OCI-LY3 (cell line): ENCODE measurements around the gene CFB.
"Not testable (repeated sequence)": the region's sequence is repeated elsewhere in the genome, so short reads cannot be mapped to it uniquely, and the experiment has no call there.

Experiments
- H2AFZ ChIP-seq: fragments of 200-600, 300-600 bp; shearing (Covaris generic); 2 replicates; pipeline ENCODE4 v1.6.0; 2014; ENCODE audit warnings: antibody characterized with exemption, low read depth, low read length
- H3K27ac ChIP-seq: fragments of 200-600, 300-600 bp; sonication (generic); 2 replicates; pipeline ENCODE4 v1.5.1; 2014; ENCODE audit warnings: mild to moderate bottlenecking, low read length, moderate library complexity, mixed read lengths
- H3K27me3 ChIP-seq: fragments of 200-600, 300-600 bp; sonication (generic); 2 replicates; pipeline ENCODE4 v1.6.1; 2014; ENCODE audit warnings: low read depth, low read length, mixed read lengths
- H3K36me3 ChIP-seq: fragments of 200-600, 300-600 bp; sonication (generic); replicated peaks from 2 replicates; pipeline ENCODE3; 2014; ENCODE audit warnings: low read depth, low read length, mixed read lengths
- H3K4me1 ChIP-seq: fragments of 300-600, 200-600 bp; sonication (generic); 2 replicates; pipeline ENCODE4 v1.6.1; 2014; ENCODE audit warnings: low read length, mixed read lengths
- H3K4me2 ChIP-seq: fragments of 200-600, 300-600 bp; sonication (generic); 2 replicates; pipeline ENCODE4 v1.6.1; 2014; ENCODE audit warnings: low read length, mixed read lengths
- H3K4me3 ChIP-seq: fragments of 300-600, 200-600 bp; sonication (generic); 2 replicates; pipeline ENCODE4 v1.5.1; 2014; ENCODE audit warnings: antibody characterized with exemption, mild to moderate bottlenecking, low read length, moderate library complexity
- H3K79me2 ChIP-seq: fragments of 300-600, 200-600 bp; shearing (Covaris generic); 2 replicates; pipeline ENCODE4 v1.6.1; 2014; ENCODE audit warnings: mild to moderate bottlenecking, low read length, mixed read lengths
- H3K9ac ChIP-seq: fragments of 300-600, 200-600 bp; shearing (Covaris generic); 2 replicates; pipeline ENCODE4 v1.6.0; 2014; ENCODE audit warnings: mild to moderate bottlenecking, low read length, moderate library complexity
- H3K9me3 ChIP-seq: fragments of 200-600, 300-600 bp; shearing (Covaris generic); 2 replicates; pipeline ENCODE4 v1.6.1; 2014; ENCODE audit warnings: low read length, mixed read lengths; ENCODE audit not compliant: insufficient read depth
- H4K20me1 ChIP-seq: fragments of 200-600, 300-600 bp; sonication (generic); 2 replicates; pipeline ENCODE4 v1.6.1; 2016; ENCODE audit warnings: low read length, mixed read lengths; ENCODE audit not compliant: insufficient read depth
- CTCF ChIP-seq: fragments of 200-600, 300-600 bp; sonication (generic); IDR thresholded peaks from 2 replicates; pipeline ENCODE4 v1.5.1; 2014; ENCODE audit warnings: antibody characterized with exemption, low read length, low read depth
- EZH2phosphoT487 ChIP-seq: fragments of 200-600 bp; shearing (Covaris generic); IDR thresholded peaks from 2 replicates; pipeline ENCODE4 v1.6.1; 2018; ENCODE audit warnings: antibody characterized with exemption, mixed run types, low read depth

CFB gene

GRCh38 chr6:31901953-31902643, 43.8 kb upstream of the CFB start, which contains the start of gene ZBTB12:
TSS of gene ZBTB12 (minus strand) at chr6:31902086. CDS start at chr6:31901305, 781 bp downstream.
- Histone ChIP-seq H3K27ac (peak within 1 kb of the TSS; percentile 39), H3K9me3 (no peaks in the 10 kb centered on the region), H3K79me2 (peaks cover 14% of the 10 kb centered on the region), H2AFZ (peak within 1 kb of the TSS; percentile 9; the same call in 1 of the 2 replicates), H3K27me3 (peaks cover 9% of the 10 kb centered on the region; the same call in 1 of the 2 replicates), H3K4me1 (peaks cover 26% of the 10 kb centered on the region), H3K4me2 (peak within 1 kb of the TSS; percentile 84), H3K4me3 (peak within 1 kb of the TSS; percentile 87), H3K36me3 (no peaks in the 10 kb centered on the region), H4K20me1 (peaks cover 3% of the 10 kb centered on the region; the same call in 1 of the 2 replicates), H3K9ac (peak within 1 kb of the TSS; percentile 60)
- TF ChIP-seq EZH2phosphoT487 (no peak), CTCF (no peak)

- TF ChIP-seq CTCF (no peak), EZH2phosphoT487 (no peak)
- H3K27me3 ChIP-seq: peaks cover 9% of the 10 kb centered on the region; the same call in 1 of the 2 replicates
Observed at GRCh38 chr6:31903957-31904356, 41.9 kb upstream of the CFB start.

GRCh38 chr6:31905041-31905440, 40.9 kb upstream of the CFB start:
- Histone ChIP-seq H3K9me3 (no peaks in the 10 kb centered on the region), H2AFZ (no peak overlapping the region), H3K9ac (no peak overlapping the region), H3K4me1 (peaks cover 24% of the 10 kb centered on the region), H3K36me3 (no peaks in the 10 kb centered on the region), H3K79me2 (no peaks in the 10 kb centered on the region), H3K4me3 (no peak overlapping the region), H4K20me1 (no peaks in the 10 kb centered on the region), H3K4me2 (no peak overlapping the region), H3K27ac (no peak overlapping the region), H3K27me3 (peaks cover 9% of the 10 kb centered on the region; the same call in 1 of the 2 replicates)
- TF ChIP-seq EZH2phosphoT487 (no peak), CTCF (no peak)

More at GRCh38 chr6:31903957-31904356, 41.9 kb upstream of the CFB start:
- H4K20me1 ChIP-seq: no peaks in the 10 kb centered on the region
- no peak overlapping the region for H3K9ac ChIP-seq
- no peaks in the 10 kb centered on the region for H3K9me3 ChIP-seq
- peaks cover 26% of the 10 kb centered on the region for H3K4me1 ChIP-seq
- H3K4me3 ChIP-seq: no peak overlapping the region
- no peaks in the 10 kb centered on the region for H3K36me3 ChIP-seq
- no peak overlapping the region for H3K4me2 ChIP-seq
- H3K79me2 ChIP-seq: no peaks in the 10 kb centered on the region
- no peak overlapping the region for H2AFZ ChIP-seq
- no peak overlapping the region for H3K27ac ChIP-seq

- no peak overlapping the region for H3K27ac ChIP-seq
- no peak overlapping the region for H3K9ac ChIP-seq
- no peaks in the 10 kb centered on the region for H3K36me3 ChIP-seq
- H3K4me3 ChIP-seq: no peak overlapping the region
- H3K4me1 ChIP-seq: peaks cover 25% of the 10 kb centered on the region
- H3K4me2 ChIP-seq: no peak overlapping the region
- TF ChIP-seq EZH2phosphoT487 (no peak), CTCF (no peak)
- no peaks in the 10 kb centered on the region for H3K79me2 ChIP-seq
- H3K9me3 ChIP-seq: no peaks in the 10 kb centered on the region
- H3K27me3 ChIP-seq: peaks cover 9% of the 10 kb centered on the region; the same call in 1 of the 2 replicates
- H4K20me1 ChIP-seq: no peaks in the 10 kb centered on the region
- H2AFZ ChIP-seq: no peak overlapping the region
Observed at GRCh38 chr6:31906122-31906521, 39.8 kb upstream of the CFB start.

GRCh38 chr6:31906727-31907126, 39.2 kb upstream of the CFB start:
- H3K4me1 ChIP-seq: peaks cover 28% of the 10 kb centered on the region
- not testable (repeated sequence) for H3K9ac ChIP-seq, H2AFZ ChIP-seq, H3K27me3 ChIP-seq, H4K20me1 ChIP-seq, H3K4me3 ChIP-seq, H3K79me2 ChIP-seq, H3K27ac ChIP-seq, H3K36me3 ChIP-seq, H3K9me3 ChIP-seq, H3K4me2 ChIP-seq
